HG02870 (cell line): Measurements from ENCODE around the gene NUP43.
A peak's percentile ranks its signal among the peaks of the same experiment; 100 is the strongest.
"Not testable (repeated sequence)": the region's sequence is repeated elsewhere in the genome, so short reads cannot be mapped to it uniquely, and the experiment has no call there.

Experiments
- ATAC-seq: cut with Tn5 transposase; IDR thresholded peaks from one replicate; pipeline ENCODE4 v1.9.1; 2021; ENCODE audit warnings: mild to moderate bottlenecking, moderate library complexity; ENCODE audit not compliant: unreplicated experiment

The NUP43 gene

GRCh38 chr6:149698175-149698574 is 48.2 kb downstream of the NUP43 start:
- ATAC-seq, result no peak

GRCh38 chr6:149696901-149697300 is 49.4 kb downstream of the NUP43 start:
- no peak for ATAC-seq

- ATAC-seq, result no peak
Measured at GRCh38 chr6:149694921-149695320, 51.4 kb downstream of the NUP43 start.

- no peak for ATAC-seq
Measured at GRCh38 chr6:149691201-149691600, 55.1 kb downstream of the NUP43 start.

- ATAC-seq, result no peak
Measured at GRCh38 chr6:149686230-149686629, 60.1 kb downstream of the NUP43 start.

GRCh38 chr6:149683256-149683859 is 63.0 kb downstream of the NUP43 start:
- ATAC-seq, result no peak

- not testable (repeated sequence) for ATAC-seq
Measured at GRCh38 chr6:149681845-149682244, 64.5 kb downstream of the NUP43 start.

GRCh38 chr6:149681209-149681608 is 65.1 kb downstream of the NUP43 start:
- ATAC-seq, result no peak

- ATAC-seq, result peak; percentile 80
Measured at GRCh38 chr6:149680503-149680902, 65.8 kb downstream of the NUP43 start.
